IMR-90 (cell line): ENCODE data around the gene RPS6KA2.
"Not testable (repeated sequence)": the region's sequence is repeated elsewhere in the genome, so short reads cannot be mapped to it uniquely, and the experiment has no call there.

Experiments used
- POLR2A ChIP-seq: IDR thresholded peaks from 2 replicates; pipeline ENCODE4 v1.6.1; 2012; ENCODE audit warnings: mild to moderate bottlenecking, low read depth, low read length
- RAD21 ChIP-seq: IDR thresholded peaks from 2 replicates; pipeline ENCODE4 v1.6.1; 2012; ENCODE audit warnings: low read length, improper control_type of control experiment
- TF ChIP-seq, protein P1 (sequence below): conservative IDR thresholded peaks from 2 replicates; pipeline ENCODE4 v1.5.1; 2012; ENCODE audit warnings: mild to moderate bottlenecking, low read depth, low read length, improper control_type of control experiment

DNA sequence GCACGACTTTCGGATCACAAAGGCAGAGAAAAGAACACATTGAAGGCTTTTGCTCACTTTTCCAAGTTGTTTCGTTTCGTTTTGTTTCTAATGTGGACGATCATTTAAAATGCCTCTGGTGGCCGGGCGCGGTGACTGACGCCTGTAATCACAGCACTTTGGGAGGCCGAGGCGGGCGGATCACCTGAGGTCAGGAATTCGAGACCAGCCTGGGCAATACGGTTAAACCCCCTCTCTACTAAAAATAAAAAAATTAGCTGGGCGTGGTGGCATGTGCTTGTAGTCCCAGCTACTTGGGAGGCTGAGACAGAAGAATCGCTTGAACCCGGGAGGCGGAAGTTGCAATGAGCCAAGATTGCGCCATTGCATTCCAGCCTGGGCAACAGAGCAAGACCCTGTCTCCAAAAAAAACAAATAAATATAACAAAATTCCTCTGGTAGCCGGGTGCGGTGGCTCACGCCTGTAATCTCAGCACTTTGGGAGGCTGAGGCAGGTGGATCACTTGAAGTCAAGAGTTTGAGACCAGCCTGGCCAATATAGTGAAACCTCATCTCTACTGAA, 243.2 kb downstream of the RPS6KA2 start:
- TF ChIP-seq, protein P1, sequence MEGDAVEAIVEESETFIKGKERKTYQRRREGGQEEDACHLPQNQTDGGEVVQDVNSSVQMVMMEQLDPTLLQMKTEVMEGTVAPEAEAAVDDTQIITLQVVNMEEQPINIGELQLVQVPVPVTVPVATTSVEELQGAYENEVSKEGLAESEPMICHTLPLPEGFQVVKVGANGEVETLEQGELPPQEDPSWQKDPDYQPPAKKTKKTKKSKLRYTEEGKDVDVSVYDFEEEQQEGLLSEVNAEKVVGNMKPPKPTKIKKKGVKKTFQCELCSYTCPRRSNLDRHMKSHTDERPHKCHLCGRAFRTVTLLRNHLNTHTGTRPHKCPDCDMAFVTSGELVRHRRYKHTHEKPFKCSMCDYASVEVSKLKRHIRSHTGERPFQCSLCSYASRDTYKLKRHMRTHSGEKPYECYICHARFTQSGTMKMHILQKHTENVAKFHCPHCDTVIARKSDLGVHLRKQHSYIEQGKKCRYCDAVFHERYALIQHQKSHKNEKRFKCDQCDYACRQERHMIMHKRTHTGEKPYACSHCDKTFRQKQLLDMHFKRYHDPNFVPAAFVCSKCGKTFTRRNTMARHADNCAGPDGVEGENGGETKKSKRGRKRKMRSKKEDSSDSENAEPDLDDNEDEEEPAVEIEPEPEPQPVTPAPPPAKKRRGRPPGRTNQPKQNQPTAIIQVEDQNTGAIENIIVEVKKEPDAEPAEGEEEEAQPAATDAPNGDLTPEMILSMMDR: not testable (repeated sequence)
- TF ChIP-seq POLR2A, RAD21: not testable (repeated sequence)
